Measurements from ENCODE around the gene KRTAP1-5. TPM values are rescaled to one million over a fixed set of nuclear protein-coding genes. Genes with fewer than 3 reads are reported as not detected.

Gene KRTAP1-5
- total and polyA plus RNA-seq, 2 donors (not counting 3 experiments of a cell fraction or from before 2014, with no cell fraction given), result not detected

GRCh38 chr17:41067281-41067680 lies 40.3 kb upstream of the KRTAP1-5 start:
- H2AFZ ChIP-seq (ENCODE audit: low read depth, low read length), result no peak overlapping the region
- no peaks in the 10 kb centered on the region for H3K9me1 ChIP-seq (replicated peaks; ENCODE audit: control insufficient read depth, extremely low read depth, insufficient read depth, low read length)
- no peaks in the 10 kb centered on the region for H4K20me1 ChIP-seq (replicated peaks; ENCODE audit: control insufficient read depth, extremely low read depth, insufficient read depth, low read length)
- no peaks in the 10 kb centered on the region for H3K27me3 ChIP-seq (ENCODE audit: control insufficient read depth in 2 of 2, insufficient read depth in 2 of 2, low read length in 2 of 2)
- no peak for TF ChIP-seq EZH2 (IDR thresholded peaks at IDR 0.05; ENCODE audit: borderline replicate concordance, low read depth, low read length, severe bottlenecking)
- no peak for TF ChIP-seq FOS (IDR thresholded peaks at IDR 0.05; ENCODE audit: borderline replicate concordance, insufficient read depth, low read length)
- no peak for TF ChIP-seq JUN (IDR thresholded peaks at IDR 0.05; ENCODE audit: borderline replicate concordance, insufficient read depth, insufficient read length, low read depth)
- no peak for TF ChIP-seq POLR2A (IDR thresholded peaks at IDR 0.05; ENCODE audit: low read depth, low read length)
- TF ChIP-seq GATA2 (IDR thresholded peaks at IDR 0.05; ENCODE audit: insufficient read depth, insufficient read length, low read depth, low read length), result no peak
- TF ChIP-seq CTCF (IDR thresholded peaks at IDR 0.05; ENCODE audit: extremely low read depth in 1 of 2, insufficient read depth in 1 of 2, low read depth in 1 of 2, low read length in 2 of 2), result no peak
- no peak for TF ChIP-seq MAX (IDR thresholded peaks at IDR 0.05; ENCODE audit: insufficient read depth, insufficient read length)
- no peak for TF ChIP-seq MYC (IDR thresholded peaks at IDR 0.05; ENCODE audit: low read depth, low read length)
- TF ChIP-seq POLR2AphosphoS5 (IDR thresholded peaks at IDR 0.05; ENCODE audit: insufficient read depth, low read depth, low read length), result no peak
- BruUV-seq (replicated peaks), result no TSS peak
- ChIA-PET CTCF (no interaction called here), POLR2A (no interaction called here)
- H3K9ac ChIP-seq (replicated peaks; ENCODE audit: extremely low read depth, insufficient read depth, low read length), result no peak overlapping the region
- H3K4me1 ChIP-seq (ENCODE audit: control insufficient read depth, extremely low read depth, insufficient read depth, low read length), result no peaks in the 10 kb centered on the region
- H3K4me3 ChIP-seq (replicated peaks in 1 of 3; ENCODE audit: insufficient read depth in 1 of 3, low read depth in 1 of 3, low read length in 3 of 3), result no peak overlapping the region
- no peaks in the 10 kb centered on the region for H3K36me3 ChIP-seq (ENCODE audit: control insufficient read depth in 2 of 2, extremely low read depth in 1 of 2, insufficient read depth in 2 of 2, low read length in 2 of 2)
- dilution Hi-C loops (cut with MboI; ENCODE audit: extremely low pct_ligation_motif_present, low sequenced_read_pairs) (no loop called here), intact Hi-C loops (cut with micrococcal nuclease) (no loop called here)
- DNase-seq (ENCODE audit: low read depth, low spot score) (no peak), FAIRE-seq (no peak)
- H3K4me2 ChIP-seq (ENCODE audit: insufficient read depth, low read length), result no peak overlapping the region
- no peaks in the 10 kb centered on the region for H3K79me2 ChIP-seq (ENCODE audit: control insufficient read depth, insufficient read depth, low read length)
- no peak overlapping the region for H3K27ac ChIP-seq (ENCODE audit: insufficient read depth, low read depth, low read length)
- H3K9me3 ChIP-seq (replicated peaks; ENCODE audit: control insufficient read depth, insufficient read depth, low read length), result no peaks in the 10 kb centered on the region

Data from endothelial cell of umbilical vein (primary cell).